ENCODE results near the gene TBX1.

Gene TBX1

GRCh38 chr22:19770349-19771220 is 10.0 kb downstream of the TBX1 start:
- in situ Hi-C loops (cut with HindIII; ENCODE audit: low sequenced_read_pairs) = no loop called here
- no peak for DNase-seq (ENCODE audit: low read depth)
- TF ChIP-seq CTCF (IDR thresholded peaks at IDR 0.05; ENCODE audit: low read depth, low read length, missing control alignments) = no peak
- H3K4me3 ChIP-seq (ENCODE audit: low read depth, low read length) = no peak overlapping the region

GRCh38 chr22:19772422-19772672 is 11.8 kb downstream of the TBX1 start:
- DNase-seq (ENCODE audit: low read depth) = no peak
- in situ Hi-C loops (cut with HindIII; ENCODE audit: low sequenced_read_pairs) = no loop called here
- no peak for TF ChIP-seq CTCF (IDR thresholded peaks at IDR 0.05; ENCODE audit: low read depth, low read length, missing control alignments)
- H3K4me3 ChIP-seq (ENCODE audit: low read depth, low read length) = no peak overlapping the region

GRCh38 chr22:19772673-19773469 is 12.3 kb downstream of the TBX1 start:
- in situ Hi-C loops (cut with HindIII; ENCODE audit: low sequenced_read_pairs) = no loop called here

GRCh38 chr22:19773470-19774040 is 13.0 kb downstream of the TBX1 start:
- no peak for TF ChIP-seq CTCF (IDR thresholded peaks at IDR 0.05; ENCODE audit: low read depth, low read length, missing control alignments)
- in situ Hi-C loops (cut with HindIII; ENCODE audit: low sequenced_read_pairs) = no loop called here
- H3K4me3 ChIP-seq (ENCODE audit: low read depth, low read length) = no peak overlapping the region
- DNase-seq (ENCODE audit: low read depth) = no peak

More at GRCh38 chr22:19772673-19773469, 12.3 kb downstream of the TBX1 start:
- H3K4me3 ChIP-seq (ENCODE audit: low read depth, low read length) = no peak overlapping the region
- no peak for DNase-seq (ENCODE audit: low read depth)
- TF ChIP-seq CTCF (IDR thresholded peaks at IDR 0.05; ENCODE audit: low read depth, low read length, missing control alignments) = no peak

GRCh38 chr22:19774628-19775027 is 14.1 kb downstream of the TBX1 start:
- no peak for TF ChIP-seq CTCF (IDR thresholded peaks at IDR 0.05; ENCODE audit: low read depth, low read length, missing control alignments)
- in situ Hi-C loops (cut with HindIII; ENCODE audit: low sequenced_read_pairs) = no loop called here
- DNase-seq (ENCODE audit: low read depth) = no peak
- H3K4me3 ChIP-seq (ENCODE audit: low read depth, low read length) = no peak overlapping the region

GRCh38 chr22:19775496-19776325 is 15.1 kb downstream of the TBX1 start:
- DNase-seq (ENCODE audit: low read depth) = no peak
- no peak overlapping the region for H3K4me3 ChIP-seq (ENCODE audit: low read depth, low read length)
- TF ChIP-seq CTCF (IDR thresholded peaks at IDR 0.05; ENCODE audit: low read depth, low read length, missing control alignments) = no peak
- in situ Hi-C loops (cut with HindIII; ENCODE audit: low sequenced_read_pairs) = no loop called here
